ENCODE results near the gene MAP3K5.
A peak's percentile ranks its signal among the peaks of the same experiment; 100 is the strongest.

Gene MAP3K5

DNA sequence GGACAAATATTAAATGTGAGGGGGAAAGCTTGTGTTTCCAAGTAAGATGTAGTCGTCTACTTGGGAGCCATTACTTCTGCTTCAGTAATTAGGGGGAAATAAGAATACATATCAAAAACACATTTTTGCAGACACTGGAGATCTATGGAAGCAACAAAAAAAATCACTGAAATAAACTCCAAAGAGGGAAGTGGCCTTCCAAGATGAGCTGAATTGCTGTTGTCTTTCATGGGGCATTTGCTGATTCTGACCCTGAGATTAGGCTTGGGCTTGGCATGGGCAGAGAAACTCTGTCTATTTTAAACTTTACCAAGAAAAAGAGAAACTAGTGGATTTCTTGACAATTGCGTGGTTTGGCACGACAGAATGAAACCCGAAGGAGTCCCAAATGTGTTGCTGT, 120.1 kb downstream of the MAP3K5 start:
- no peak for DNase-seq

DNA sequence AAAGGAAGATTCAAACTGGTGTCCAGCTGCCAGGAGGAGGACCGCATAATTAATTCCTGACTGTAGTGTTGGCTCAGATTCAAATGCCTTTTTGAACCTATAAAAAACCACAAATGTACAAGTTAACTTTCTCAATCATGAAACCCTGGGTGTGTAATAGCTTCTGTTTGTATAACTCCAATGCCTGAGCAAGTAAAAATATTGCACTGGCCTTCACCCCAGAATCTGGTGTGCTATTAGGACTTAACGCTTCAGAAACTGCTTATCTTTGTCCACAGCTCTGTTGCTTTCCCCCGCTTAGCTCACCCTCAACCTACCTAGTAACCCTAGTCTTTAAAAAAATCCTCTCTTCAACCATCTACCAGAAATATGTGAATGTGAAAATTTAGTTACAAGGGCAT, 123.0 kb downstream of the MAP3K5 start:
- DNase-seq, result no peak

DNA sequence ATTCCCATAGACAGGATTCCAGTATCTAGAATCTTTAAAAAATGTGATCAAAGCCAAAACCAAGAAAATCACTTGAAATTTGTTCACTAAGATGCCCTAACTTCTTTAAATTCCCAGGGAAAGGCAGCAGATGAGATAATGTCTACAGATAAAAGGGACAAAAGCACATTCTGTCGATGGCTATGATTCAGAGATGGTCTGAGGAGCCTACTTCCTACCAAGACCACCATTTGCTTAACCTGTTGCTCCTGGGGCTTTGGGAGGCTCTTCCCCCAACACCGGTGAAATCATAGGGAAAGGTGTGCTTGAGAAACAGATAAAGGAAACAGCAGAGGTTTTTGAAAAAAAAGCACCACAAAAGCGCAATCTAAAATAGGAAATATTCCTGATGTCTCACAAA, 123.7 kb downstream of the MAP3K5 start:
- no peak for DNase-seq

DNA sequence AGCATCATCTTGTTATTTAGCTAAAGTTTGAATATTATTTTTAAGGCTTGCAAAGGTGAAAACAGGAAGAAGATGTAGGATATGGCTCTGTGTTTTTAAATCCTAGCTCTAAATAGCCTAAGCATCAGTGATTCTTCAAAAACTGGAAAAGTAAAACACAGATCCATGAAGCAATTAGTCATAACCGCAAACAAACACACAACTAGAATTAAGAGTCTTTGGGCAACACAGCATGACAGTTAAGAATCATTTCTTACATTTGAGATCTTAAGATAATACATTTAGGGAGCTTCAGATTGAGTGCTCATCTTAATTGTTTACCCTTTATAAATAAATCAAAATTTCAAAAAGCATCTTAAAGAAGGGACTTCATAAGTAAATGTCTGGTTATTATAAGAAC, 126.2 kb downstream of the MAP3K5 start:
- DNase-seq, result no peak

DNA sequence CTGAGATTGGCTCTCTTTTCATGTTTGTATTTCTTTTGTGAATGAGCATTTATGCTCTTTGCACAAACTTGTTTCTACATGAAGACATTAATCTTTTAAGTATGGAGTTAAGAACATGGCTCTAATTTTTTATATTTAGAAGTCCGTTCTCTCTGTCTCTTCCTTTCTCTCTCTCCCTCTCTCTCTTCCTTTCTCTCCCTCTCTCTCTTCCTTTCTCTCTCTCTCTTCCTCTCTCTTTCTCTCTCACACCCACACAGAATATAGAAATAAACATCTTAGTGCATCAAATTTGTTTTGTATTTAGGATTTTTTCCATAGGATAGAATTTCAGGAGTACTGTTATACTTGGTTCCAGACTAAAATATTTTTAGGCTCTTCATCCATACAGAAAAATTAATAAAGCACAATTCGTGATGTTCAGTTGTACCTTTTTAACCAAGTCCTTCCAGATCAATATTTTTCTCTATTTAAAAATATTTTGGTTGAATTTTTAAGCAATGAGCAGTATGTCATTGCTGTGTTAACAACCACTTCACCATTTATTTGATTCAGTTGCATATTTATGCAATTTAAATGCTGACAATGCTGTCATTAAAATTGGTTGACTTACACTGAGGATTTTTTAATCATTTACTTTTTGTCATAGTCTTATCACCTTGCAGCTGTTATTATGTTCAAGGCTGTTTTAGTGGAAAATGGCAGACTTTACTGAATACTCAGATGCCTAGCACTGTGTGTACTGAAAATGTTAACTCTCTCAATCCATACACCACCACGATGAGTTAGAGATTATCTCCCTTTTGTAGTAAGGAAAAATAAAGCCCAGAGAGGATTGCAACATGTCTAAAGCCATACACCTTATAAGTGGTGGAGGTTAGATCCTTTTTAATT, 129.7 kb downstream of the MAP3K5 start:
- DNase-seq, result no peak

DNA sequence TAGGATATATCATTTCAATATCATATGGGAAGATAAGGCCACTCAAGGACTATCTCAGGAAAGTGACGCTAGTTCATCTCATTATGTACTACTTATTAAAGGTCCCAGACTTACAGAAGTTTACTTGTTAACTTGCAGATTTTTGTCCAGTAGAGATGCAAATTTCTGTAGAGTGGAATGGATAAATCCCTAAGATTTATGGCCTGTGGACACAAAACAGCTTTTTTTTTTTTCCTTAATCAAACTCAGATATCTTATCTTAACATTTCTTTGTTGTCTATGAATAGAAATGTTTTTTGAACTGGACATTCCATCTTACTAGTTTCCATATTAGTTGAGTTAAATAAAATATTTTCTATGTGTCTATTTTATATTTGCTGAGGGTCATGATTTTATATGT, 131.6 kb downstream of the MAP3K5 start:
- no peak for DNase-seq

DNA sequence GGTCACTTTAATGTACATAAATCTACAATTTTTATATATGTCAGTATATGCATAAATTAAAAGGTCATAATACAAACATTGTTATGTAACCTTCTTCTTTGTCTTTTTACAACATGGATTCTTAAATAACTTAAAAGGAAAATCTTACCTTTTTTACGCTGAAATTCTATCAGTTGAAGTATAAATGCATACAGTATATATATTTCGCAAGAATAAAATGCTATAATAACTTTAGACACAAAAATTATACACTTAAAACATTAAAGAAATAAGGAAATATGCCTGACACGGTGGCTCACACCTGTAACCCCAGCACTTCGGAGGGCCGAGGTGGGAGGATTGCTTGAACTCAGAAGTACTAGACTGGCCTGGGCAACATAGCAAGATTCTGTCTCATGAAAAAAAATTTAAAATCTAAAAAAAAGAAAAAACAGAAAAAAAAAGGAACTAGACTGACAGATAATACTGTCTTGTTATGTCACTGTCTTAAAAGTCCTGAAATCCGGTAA, 132.2 kb downstream of the MAP3K5 start:
- no peak for DNase-seq

DNA sequence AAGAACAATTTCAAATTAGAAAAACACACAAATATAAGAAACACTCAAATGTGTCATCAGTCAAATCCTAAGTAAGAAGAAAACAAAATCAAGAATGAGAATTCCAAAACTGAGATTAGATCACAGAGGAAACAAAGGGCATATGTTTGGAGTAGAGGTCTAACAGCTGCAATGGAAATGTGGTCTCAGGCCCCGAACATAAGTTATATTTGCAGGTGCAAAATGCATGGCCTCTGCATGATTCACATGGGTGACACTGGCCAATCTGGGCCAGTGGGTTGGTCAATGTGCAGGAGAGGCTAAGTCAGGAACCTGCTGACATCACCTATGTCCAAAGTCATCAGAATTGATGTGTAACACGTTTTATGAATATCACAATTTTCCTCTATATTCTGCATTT, 133.6 kb downstream of the MAP3K5 start:
- DNase-seq, result no peak

DNA sequence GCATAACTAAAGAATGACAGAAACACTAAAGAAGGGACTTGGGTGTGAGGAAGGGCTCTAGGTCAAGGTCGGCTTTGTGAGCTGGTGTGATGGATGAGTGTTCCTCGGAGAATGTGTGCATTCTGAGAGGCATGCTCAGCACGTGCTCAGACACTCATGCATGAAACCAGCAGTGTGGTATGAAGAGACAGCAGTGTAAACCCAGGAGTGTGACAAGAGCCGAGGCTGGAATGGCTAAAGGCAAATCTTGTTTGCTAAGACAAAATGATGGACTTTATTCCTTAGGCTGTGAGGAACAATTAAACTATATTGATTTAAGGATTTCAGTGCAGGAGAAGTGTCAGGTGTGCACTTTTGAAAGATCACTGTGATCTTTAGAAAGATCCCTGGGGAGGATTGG, 134.6 kb downstream of the MAP3K5 start:
- DNase-seq, result no peak

DNA sequence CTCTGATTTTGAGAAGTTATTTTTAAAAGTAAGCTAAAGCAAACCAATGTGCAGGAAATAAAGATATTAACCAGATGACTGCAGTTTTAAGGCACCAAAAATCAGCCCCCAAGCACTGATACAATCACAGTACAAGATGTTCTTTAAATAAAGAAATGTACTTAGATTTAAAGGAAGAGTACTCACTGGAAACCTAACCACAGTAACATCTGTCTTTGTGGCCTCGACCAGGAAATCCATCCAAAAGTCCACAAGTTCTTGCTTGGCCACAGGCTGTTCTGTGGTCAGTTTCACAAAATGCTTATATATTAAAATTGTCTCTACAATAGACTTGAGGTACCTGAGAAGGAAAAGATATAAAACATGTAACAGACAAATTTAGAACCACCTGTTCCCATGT, 136.2 kb downstream of the MAP3K5 start:
- DNase-seq, result no peak

DNA sequence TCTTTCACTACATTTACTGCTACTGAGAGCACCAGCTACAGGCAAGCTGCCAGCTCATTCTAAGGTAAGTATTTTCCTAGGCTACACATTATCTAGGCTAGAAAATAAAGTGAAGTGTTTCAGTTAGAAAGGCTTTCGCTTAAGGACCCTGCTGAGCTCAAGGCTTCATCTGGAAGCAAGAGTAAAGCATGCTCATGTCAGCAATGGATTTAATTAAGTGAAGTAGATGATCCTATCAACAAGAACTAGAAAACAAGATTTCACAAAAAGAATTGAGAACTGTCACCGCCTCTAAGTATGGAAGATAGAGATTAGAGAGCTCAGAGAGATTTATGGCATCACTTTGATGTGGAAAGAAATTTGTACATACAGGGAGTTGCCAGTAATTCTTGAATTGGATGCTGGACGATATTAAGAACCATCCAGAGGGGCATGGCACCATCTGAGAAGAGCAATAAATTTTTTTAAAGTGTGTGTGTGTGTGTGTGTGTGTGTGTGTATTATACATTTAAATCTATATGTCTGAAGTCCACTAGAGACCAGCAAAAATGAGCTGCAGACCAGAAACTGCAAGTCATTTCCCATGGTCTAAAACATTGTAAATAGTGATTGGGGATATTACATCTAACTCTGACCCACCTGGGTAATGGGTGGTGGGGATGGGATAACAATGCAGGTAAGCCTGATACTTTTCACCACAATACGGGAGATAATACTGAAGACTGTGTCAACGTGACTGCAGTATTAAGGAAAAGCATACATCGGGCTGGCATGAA, 136.8 kb downstream of the MAP3K5 start:
- no peak for DNase-seq

DNA sequence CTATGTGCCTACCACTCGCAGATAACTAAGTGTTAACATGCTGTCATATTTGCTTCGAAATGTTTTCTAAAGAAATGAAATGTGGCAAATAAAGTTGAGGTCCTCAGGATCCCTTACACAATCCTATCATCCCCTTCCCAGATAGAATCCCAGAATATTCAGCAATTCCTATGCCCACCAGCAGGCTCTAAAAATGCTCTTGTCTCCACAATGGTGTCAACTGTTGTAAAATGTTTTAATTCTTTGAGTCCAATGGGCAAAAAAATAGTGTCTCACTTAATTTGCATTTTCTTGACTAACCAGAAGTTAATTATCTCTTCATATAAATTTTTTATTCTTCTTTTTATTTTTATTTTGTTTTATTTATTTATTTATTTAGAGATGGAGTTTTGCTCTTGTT, 138.2 kb downstream of the MAP3K5 start:
- DNase-seq, result no peak

DNA sequence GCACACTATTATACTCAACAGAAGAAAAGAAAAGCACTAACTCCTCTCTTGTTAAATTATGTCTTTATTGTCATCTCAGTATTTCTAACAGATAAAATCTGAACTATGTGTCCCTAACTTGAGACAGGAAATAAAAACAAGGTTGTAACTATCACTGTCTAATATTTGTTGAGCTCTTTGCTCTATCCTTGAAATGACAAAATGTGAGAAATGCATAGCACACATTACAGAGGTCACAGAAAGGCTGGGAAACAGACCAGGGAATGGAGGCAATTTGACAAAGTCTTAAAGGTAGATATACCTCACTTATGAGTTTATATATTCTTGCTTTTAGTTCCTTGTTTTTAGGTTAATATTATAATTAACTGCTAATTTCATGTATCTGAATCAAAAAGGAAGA, 139.6 kb downstream of the MAP3K5 start:
- no peak for DNase-seq

DNA sequence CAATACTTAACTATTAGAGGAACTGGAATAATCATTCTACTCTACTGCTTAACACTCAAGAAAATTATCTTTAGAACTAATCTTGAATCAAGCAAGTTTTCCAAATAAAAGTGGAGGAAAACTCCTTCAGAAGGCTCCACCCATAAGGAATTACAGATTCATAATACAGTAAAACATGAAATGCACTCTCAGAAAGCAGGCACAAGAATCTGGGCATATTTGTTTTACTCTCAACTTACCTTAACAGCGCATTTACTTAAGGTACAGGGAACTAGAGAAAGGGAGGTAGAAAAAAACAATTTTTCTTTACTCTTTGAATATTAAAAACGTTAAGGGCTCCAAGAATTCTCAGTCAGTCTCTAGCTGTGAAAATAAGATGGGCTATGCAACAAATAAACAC, 140.3 kb downstream of the MAP3K5 start:
- DNase-seq, result no peak

DNA sequence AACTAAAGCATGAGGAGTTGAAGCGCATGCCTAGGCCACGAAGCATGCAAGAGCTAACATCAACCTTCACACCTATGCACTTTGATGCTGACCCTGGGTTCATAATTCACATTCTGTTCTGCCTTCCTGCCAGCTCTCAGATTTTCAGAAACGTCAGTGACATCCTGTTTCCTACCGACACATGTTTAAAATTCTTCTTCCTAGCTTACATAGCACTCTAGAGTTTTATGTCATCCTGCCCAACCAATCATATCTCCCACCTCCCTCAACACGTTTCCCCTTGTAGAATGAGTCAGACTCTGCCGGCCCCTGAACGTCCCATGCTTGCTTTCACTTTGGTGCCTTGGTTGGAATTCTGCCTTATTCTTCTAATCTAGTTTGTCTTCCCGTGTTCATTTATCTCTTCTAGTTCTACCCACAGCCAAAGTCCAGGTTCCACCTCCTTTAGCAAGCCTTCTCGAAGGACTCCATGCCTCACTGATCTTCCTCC, 144.9 kb downstream of the MAP3K5 start:
- peak; percentile 34 for DNase-seq

DNA sequence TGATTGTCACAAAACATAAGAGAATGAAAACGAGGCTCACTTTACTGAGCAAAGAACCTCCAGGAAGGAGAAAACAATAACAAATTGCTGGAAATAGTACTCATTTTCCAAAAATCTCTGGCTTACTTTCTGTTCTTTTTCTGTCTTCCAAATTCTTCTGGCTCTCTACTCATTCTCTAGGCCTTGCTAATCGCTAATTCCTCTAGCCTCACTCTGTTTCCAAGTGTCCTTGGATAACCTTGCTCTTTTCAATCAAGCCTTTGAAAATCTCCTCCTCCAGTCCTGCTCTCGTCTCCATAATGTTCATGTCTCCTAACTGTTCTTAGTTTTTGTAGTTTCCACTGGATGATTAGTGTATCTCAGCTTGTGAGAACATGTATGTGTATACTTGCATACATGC, 145.9 kb downstream of the MAP3K5 start:
- no peak for DNase-seq

DNA sequence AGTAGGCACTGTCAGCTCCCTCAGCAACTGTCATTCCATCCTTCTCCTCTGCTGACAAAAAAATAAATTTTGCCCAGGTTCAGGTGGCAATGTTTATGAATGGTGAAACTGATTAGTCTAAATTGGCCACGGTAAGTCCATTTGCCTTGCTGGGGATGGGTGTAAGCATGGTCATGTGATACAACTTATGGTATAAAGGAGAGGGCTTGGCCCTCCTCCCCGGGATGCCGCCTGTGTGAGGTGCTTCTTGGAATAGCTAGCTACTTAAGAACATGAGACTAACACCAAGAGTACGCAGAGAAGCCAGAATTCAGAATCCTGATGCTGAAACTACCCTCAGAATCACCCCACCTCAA, 147.7 kb downstream of the MAP3K5 start:
- no peak for DNase-seq

DNA sequence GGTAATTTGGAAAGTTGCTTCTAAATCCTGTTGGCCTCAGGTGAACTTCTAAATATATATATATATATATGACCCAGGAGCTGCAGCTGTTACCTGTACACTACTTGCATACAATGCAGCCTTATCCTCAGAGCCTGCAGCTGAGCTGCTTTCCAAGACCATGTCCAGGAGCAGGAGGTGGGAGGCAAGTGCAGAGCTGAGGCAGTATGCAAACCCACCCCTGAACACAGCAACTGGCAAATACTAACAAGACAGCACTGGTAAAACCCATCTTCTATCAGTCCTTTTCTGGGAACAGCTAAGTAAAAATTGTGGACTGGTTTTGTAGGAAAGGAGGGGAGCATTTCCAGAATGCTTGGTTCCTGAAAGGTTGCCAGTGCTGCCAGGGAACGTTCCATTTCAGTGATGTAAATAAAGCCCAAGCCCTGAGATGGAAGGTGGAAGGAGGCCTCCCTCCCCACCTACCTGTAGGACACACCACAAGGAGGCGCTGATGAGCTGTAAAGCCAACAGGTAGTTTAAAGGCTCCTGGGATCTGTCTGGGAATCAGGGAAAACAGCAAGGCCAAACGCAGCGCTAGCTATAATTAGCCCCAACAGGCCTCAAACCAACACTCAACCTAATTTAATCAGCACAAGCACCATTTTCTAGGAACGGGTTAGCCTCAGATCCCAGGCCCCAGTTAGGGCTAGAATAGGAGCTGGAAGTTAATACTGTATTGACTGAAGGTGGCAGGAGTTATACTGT, 148.3 kb downstream of the MAP3K5 start:
- peak; percentile 91 for DNase-seq

DNA sequence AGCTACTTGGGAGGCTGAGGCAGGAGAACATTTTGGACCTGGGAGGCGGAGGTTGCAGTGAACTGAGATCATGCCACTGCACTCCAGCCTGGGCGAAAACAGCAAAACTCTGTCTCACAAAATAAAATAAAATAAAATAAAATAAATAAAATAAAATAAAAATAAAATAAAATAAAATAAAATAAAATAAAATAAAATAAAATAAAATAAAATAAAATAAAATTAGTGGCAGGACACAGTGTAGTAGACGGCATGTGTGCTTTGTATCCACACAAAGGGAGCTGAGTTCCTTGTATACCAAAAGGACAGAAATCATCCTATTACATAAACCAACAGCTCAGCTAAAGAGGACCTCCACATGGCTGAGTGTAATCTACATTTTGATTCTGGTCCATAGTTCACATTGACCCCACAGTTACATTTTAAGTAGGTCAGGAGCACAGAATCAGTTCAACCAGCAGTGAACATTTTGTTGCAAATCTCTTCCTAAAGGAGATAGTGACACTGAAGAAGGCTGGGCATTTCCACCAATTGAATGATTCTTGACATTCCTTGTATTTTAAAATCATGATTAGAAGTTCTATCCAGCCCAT, 150.3 kb downstream of the MAP3K5 start:
- no peak for DNase-seq

DNA sequence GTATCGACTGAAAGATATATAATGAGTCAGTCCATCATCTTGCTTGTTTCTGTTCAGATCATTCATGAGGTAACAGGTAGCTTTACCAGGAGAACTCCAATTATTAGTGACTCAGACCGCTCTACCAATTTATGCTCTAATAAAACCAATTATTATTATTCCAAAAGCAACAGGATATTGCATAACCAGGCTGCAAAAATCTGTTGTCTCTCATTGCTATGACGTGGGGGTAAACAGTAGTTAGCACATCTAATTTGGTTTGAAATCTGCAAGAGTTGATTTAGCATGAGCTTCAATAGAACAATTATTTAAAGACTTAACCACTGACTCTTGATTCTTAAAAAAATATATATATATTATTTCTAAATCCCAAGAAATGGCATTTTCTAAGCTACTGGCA, 151.1 kb downstream of the MAP3K5 start:
- DNase-seq, result no peak

DNA sequence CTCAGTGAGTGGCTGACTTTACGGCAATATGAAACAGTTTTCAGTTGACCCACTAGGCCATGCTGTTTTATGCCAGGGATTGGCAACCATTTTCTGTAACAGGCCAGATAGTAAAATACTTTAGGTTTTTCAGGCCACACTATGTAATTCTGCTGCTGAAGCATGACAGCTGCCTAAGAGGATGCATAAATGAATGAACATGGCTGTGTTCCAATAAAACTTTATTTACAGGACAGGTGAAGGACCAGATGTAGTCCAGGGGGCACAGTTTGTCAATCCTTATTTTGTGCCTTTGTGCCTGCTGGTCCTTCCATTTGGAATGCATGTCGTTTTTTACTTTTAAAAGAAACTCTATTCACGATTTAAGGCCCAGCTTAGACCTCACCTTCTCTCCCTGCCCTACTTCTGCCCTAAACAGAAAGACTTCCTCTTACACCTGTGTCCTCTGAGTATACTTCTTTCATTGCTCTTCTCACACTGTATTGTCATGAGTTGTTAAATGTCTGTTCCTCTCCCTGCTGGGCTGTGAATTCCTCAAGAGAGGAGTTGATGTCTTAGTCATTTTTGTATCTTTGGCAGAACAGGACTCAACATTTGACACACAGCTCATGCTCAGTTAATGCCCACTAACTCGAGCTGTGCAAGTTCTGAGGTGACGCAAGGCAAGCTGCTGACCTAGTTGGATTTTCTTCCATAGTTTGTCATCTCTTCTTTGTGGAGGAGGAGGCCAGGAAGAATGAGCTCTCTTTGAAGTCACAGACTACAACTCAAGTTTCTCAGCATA, 152.0 kb downstream of the MAP3K5 start:
- DNase-seq, result no peak

DNA sequence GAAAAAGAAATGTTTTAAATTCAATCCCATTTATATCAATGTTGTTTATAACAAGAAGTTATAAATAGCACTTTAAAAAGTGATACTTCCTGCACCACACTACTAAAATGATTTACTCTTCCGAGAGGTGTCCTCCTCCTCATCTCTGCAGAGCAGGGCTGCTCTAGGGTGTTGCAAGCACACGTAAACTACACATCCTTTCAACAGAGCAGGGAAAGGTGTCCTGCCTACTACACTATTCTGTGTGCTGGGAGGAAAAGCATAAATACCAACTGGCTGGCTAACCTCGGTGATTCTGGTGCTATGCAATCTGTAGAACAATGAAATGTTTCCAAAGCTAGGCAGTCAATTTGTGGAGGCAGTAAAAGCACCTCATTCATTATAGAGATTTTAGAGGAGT, 152.6 kb downstream of the MAP3K5 start:
- DNase-seq, result no peak

Data from stimulated activated CD8-positive, alpha-beta memory T cell treated with anti-CD3 and anti-CD28 coated beads, Interleukin-4, amount 100 ng/mL, for 48 hours (primary cell).